Prostate gland (tissue), 2 donors: ENCODE data around the gene DOP1A.

ENCODE experiments used
- CTCF ChIP-seq, 4 experiments: fragments of 200-600 bp in 2 of 4; fragments of 450-650 bp in 2 of 4; sonication (generic) in 2 of 4; IDR thresholded peaks; 1 replicate in 3 of 4; 2 replicates in 1 of 4; pipeline ENCODE4 v1.5.1; 2016 to 2019; ENCODE audit warnings: antibody characterized with exemption in 4 of 4, mild to moderate bottlenecking in 2 of 4, moderate library complexity in 2 of 4
- POLR2A ChIP-seq: fragments of 450-650 bp; IDR thresholded peaks from one replicate; pipeline ENCODE4 v1.6.1; 2016; ENCODE audit warnings: antibody characterized with exemption, mild to moderate bottlenecking

GRCh38 chr6:83057705-83058321 is 9.7 kb upstream of the DOP1A start:
- TF ChIP-seq CTCF (IDR thresholded peaks at IDR 0.05), result peak; percentile 18 to 61 (median 54)
- no peak for TF ChIP-seq POLR2A
